IPS DF 6.9 (cell line): ENCODE data around the gene CHAF1B.

Source experiments
- DNase-seq: peaks from one replicate; pipeline ENCODE4 v3.0.0-alpha.2; 2013; ENCODE audit warnings: low read depth, low spot score
- H3K27ac ChIP-seq: one replicate; pipeline ENCODE4 v1.5.1; 2013; ENCODE audit warnings: low read length, control low read depth
- H3K27me3 ChIP-seq: 2 replicates; pipeline ENCODE4 v1.6.1; 2013; ENCODE audit warnings: mild to moderate bottlenecking, low read length; ENCODE audit not compliant: control insufficient read depth, insufficient read depth
- H3K36me3 ChIP-seq: 2 replicates; pipeline ENCODE4 v1.6.1; 2013; ENCODE audit warnings: low read length; ENCODE audit not compliant: control insufficient read depth, insufficient read depth
- H3K4me1 ChIP-seq: 2 replicates; pipeline ENCODE4 v1.6.1; 2013; ENCODE audit warnings: low read length; ENCODE audit not compliant: control insufficient read depth, insufficient read depth
- H3K4me3 ChIP-seq: 2 replicates; pipeline ENCODE4 v1.5.1; 2013; ENCODE audit warnings: mild to moderate bottlenecking, low read length
- H3K9me3 ChIP-seq: 2 replicates; pipeline ENCODE4 v1.6.1; 2013; ENCODE audit warnings: low read length, inconsistent platforms; ENCODE audit not compliant: control insufficient read depth, insufficient read depth
- WGBS: extraction: QIAGEN DNeasy Blood & Tissue Kit; methylation state at CpG from one replicate; pipeline ENCODE4 v1.1.7; 2013; ENCODE audit warnings: mixed read lengths, missing lambda C conversion rate; ENCODE audit not compliant: insufficient read length, insufficient coverage; 5-methylcytosine and 5-hydroxymethylcytosine counted together

CHAF1B gene

GRCh38 chr21:36461277-36461917 is 76.2 kb downstream of the CHAF1B start:
- DNase-seq, result no peak
- no peaks in the 10 kb centered on the region for H3K9me3 ChIP-seq
- no CpG with 5 or more reads among the region's 34 CpGs for WGBS
- peaks cover 2% of the 10 kb centered on the region for H3K4me1 ChIP-seq
- no peak overlapping the region for H3K27ac ChIP-seq
- H3K4me3 ChIP-seq, result no peak overlapping the region; the same call in 1 of the 2 replicates
- no peaks in the 10 kb centered on the region for H3K36me3 ChIP-seq
- no peaks in the 10 kb centered on the region; the same call in 1 of the 2 replicates for H3K27me3 ChIP-seq

GRCh38 chr21:36461918-36462486 is 76.8 kb downstream of the CHAF1B start:
- peaks cover 2% of the 10 kb centered on the region for H3K4me1 ChIP-seq
- H3K27ac ChIP-seq, result no peak overlapping the region
- no peaks in the 10 kb centered on the region; the same call in 1 of the 2 replicates for H3K27me3 ChIP-seq
- no peaks in the 10 kb centered on the region for H3K9me3 ChIP-seq
- H3K36me3 ChIP-seq, result no peaks in the 10 kb centered on the region
- WGBS, result no CpG with 5 or more reads among the region's 14 CpGs
- no peak overlapping the region for H3K4me3 ChIP-seq
- DNase-seq, result no peak

GRCh38 chr21:36463204-36463603 is 78.0 kb downstream of the CHAF1B start:
- no peaks in the 10 kb centered on the region for H3K36me3 ChIP-seq
- no peak overlapping the region for H3K27ac ChIP-seq
- no peaks in the 10 kb centered on the region for H3K9me3 ChIP-seq
- H3K4me1 ChIP-seq, result peaks cover 2% of the 10 kb centered on the region
- H3K4me3 ChIP-seq, result no peak overlapping the region
- WGBS, result no CpG with 5 or more reads among the region's 10 CpGs
- no peak for DNase-seq
- H3K27me3 ChIP-seq, result no peaks in the 10 kb centered on the region; the same call in 1 of the 2 replicates

- no CpG with 5 or more reads among the region's 10 CpGs for WGBS
- Histone ChIP-seq H3K9me3 (no peaks in the 10 kb centered on the region), H3K36me3 (no peaks in the 10 kb centered on the region), H3K27ac (no peak overlapping the region), H3K4me1 (peaks cover 2% of the 10 kb centered on the region), H3K27me3 (no peaks in the 10 kb centered on the region; the same call in 1 of the 2 replicates), H3K4me3 (no peak overlapping the region)
- DNase-seq, result no peak
Measured at GRCh38 chr21:36463991-36464390, 78.8 kb downstream of the CHAF1B start.

GRCh38 chr21:36464590-36464989 is 79.4 kb downstream of the CHAF1B start:
- Histone ChIP-seq H3K27me3 (no peaks in the 10 kb centered on the region; the same call in 1 of the 2 replicates), H3K36me3 (no peaks in the 10 kb centered on the region), H3K9me3 (no peaks in the 10 kb centered on the region), H3K27ac (no peak overlapping the region), H3K4me3 (no peak overlapping the region), H3K4me1 (peaks cover 2% of the 10 kb centered on the region)
- WGBS, result no CpG with 5 or more reads among the region's 3 CpGs
- no peak for DNase-seq

GRCh38 chr21:36465478-36465877 is 80.3 kb downstream of the CHAF1B start:
- H3K9me3 ChIP-seq, result no peaks in the 10 kb centered on the region
- no peak overlapping the region for H3K4me3 ChIP-seq
- H3K27me3 ChIP-seq, result no peaks in the 10 kb centered on the region; the same call in 1 of the 2 replicates
- H3K36me3 ChIP-seq, result no peaks in the 10 kb centered on the region
- WGBS, result no CpG with 5 or more reads among the region's 8 CpGs
- peaks cover 2% of the 10 kb centered on the region for H3K4me1 ChIP-seq
- no peak for DNase-seq
- no peak overlapping the region for H3K27ac ChIP-seq

GRCh38 chr21:36466061-36466511 is 80.9 kb downstream of the CHAF1B start:
- H3K27ac ChIP-seq, result no peak overlapping the region

More at GRCh38 chr21:36466061-36466511, 80.9 kb downstream of the CHAF1B start:
- H3K4me3 ChIP-seq, result no peak overlapping the region
- no peaks in the 10 kb centered on the region for H3K36me3 ChIP-seq
- WGBS, result no CpG with 5 or more reads among the region's 8 CpGs
- no peaks in the 10 kb centered on the region for H3K9me3 ChIP-seq
- H3K4me1 ChIP-seq, result peaks cover 2% of the 10 kb centered on the region
- H3K27me3 ChIP-seq, result no peaks in the 10 kb centered on the region; the same call in 1 of the 2 replicates
- DNase-seq, result no peak
